SJCRH30 (cell line): Measurements from ENCODE around the gene ERAL1. TPM values are rescaled to one million over a fixed set of nuclear protein-coding genes. Genes with fewer than 3 reads are reported as not detected.
"Not testable (repeated sequence)": the region's sequence is repeated elsewhere in the genome, so short reads cannot be mapped to it uniquely, and the experiment has no call there.

Source experiments
- DNase-seq, 2 experiments: peaks; one replicate each; pipeline ENCODE4 v3.0.0-alpha.2; 2015 to 2020
- H3K27ac ChIP-seq: fragments of 250-450 bp; sonication (Bioruptor Pico); 2 replicates; pipeline ENCODE4 v1.5.1; 2020; ENCODE audit warnings: mild to moderate bottlenecking, moderate library complexity
- H3K27me3 ChIP-seq: fragments of 250-450 bp; sonication (Bioruptor Pico); 2 replicates; pipeline ENCODE4 v1.5.1; 2020; ENCODE audit warnings: mild to moderate bottlenecking, moderate library complexity
- H3K36me3 ChIP-seq: fragments of 250-450 bp; sonication (Bioruptor Pico); 2 replicates; pipeline ENCODE4 v1.5.1; 2020; ENCODE audit warnings: mild to moderate bottlenecking, moderate library complexity
- H3K4me1 ChIP-seq: fragments of 250-450 bp; sonication (Bioruptor Pico); 2 replicates; pipeline ENCODE4 v1.5.1; 2020; ENCODE audit warnings: mild to moderate bottlenecking, moderate library complexity
- H3K4me3 ChIP-seq: fragments of 250-450 bp; sonication (Bioruptor Pico); 2 replicates; pipeline ENCODE4 v1.5.1; 2020; ENCODE audit warnings: mild to moderate bottlenecking, moderate library complexity
- H3K9me3 ChIP-seq: fragments of 250-450 bp; sonication (Bioruptor Pico); replicated peaks from 2 replicates; pipeline ENCODE4 v1.5.1; 2020; ENCODE audit warnings: mild to moderate bottlenecking, moderate library complexity
- total RNA-seq: library from RNA; depleted of rRNA; stranded (reverse); fragments of >200 nt; shearing (Covaris generic); gene quantifications from 2 replicates; pipeline ENCODE4 v1.2.3, GENCODE V29; 2014

The ERAL1 gene
- total RNA-seq, 1 experiment from 2014 or later = 63.5 TPM

GRCh38 chr17:28895794-28896447 is 41.1 kb downstream of the ERAL1 start:
- Histone ChIP-seq H3K27ac (no peak overlapping the region), H3K4me1 (peaks cover 15% of the 10 kb centered on the region; the same call in 1 of the 2 replicates), H3K36me3 (no peaks in the 10 kb centered on the region; the same call in 1 of the 2 replicates), H3K9me3 (no peaks in the 10 kb centered on the region), H3K27me3 (no peaks in the 10 kb centered on the region), H3K4me3 (peak overlapping the region; percentile 71)
- no peak for DNase-seq

DNA sequence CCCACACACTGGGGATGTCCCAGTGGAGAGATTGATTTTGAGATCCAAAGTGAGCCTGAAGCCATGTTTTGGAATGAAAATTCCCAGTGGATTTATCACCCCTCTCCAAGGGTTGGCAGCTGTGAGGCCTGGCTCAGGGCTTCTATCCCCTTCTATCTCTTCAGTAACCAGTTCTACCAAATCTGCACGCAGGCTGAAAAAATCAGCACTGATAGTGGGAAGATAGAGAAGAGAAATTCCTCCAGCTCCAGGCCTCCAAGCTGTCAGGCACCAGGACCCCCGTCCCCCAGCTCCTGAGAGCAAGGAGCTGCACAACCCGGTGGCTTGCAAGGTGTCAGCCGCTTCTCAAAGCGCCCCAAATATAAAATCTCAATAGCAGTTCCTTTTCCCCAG is 41.7 kb downstream of the ERAL1 start:
- no peak overlapping the region; the same call in 1 of the 2 replicates for H3K27ac ChIP-seq
- DNase-seq = peak in 1 of 2 experiments; percentile 63
- H3K9me3 ChIP-seq = no peaks in the 10 kb centered on the region
- peak overlapping the region; percentile 71 for H3K4me3 ChIP-seq
- H3K4me1 ChIP-seq = peaks cover 15% of the 10 kb centered on the region; the same call in 1 of the 2 replicates
- no peaks in the 10 kb centered on the region for H3K27me3 ChIP-seq
- H3K36me3 ChIP-seq = no peaks in the 10 kb centered on the region; the same call in 1 of the 2 replicates

GRCh38 chr17:28896884-28897768 is 42.3 kb downstream of the ERAL1 start, which contains the start of gene FLOT2:
FLOT2 (minus strand) TSS chr17:28897733; CDS start chr17:28897574, 159 bp downstream.
- H3K27ac ChIP-seq = peak within 1 kb of the TSS; percentile 26; the same call in 1 of the 2 replicates

DNA sequence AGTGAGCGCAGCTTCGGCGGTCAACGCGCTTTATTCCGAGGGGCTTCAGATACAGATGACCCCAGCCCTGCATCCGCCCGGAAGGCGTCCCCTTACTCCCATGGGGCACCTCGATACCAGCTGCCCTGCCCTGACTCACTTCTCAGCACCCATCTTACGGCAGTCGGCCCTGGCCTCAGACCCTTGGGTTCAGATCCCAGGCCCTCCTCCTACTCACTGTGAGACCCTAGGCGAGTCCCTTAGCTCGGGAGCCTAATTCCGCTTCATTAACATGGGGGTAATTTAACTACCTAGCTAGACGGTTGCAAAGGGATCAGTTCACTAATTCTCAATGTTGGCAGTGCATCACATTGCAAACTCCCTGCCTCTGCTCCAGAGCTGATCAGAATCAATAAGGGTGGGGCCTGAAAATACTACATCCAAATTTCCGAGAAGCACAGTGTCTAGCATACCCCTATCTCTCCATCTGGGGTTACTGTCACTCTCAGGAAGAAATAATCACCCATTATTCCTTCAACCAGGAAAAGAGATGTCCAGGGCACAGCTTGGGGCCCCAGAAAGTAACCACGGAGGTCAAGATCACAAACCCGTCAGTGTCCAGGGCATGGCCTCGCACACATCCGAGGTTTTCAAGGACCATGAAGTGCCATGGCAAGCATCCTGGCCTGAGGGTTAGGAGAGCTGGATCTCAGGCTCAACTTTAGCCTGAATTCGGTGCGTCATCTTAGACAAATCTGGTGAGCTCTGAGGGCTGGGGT is 43.1 kb downstream of the ERAL1 start:
- Histone ChIP-seq H3K36me3 (no peaks in the 10 kb centered on the region; the same call in 1 of the 2 replicates), H3K27ac (peak overlapping the region; percentile 26; the same call in 1 of the 2 replicates), H3K9me3 (no peaks in the 10 kb centered on the region), H3K4me1 (peaks cover 15% of the 10 kb centered on the region; the same call in 1 of the 2 replicates), H3K4me3 (peak overlapping the region; percentile 71), H3K27me3 (no peaks in the 10 kb centered on the region)
- peak; percentile 60 to 70 for DNase-seq

More at GRCh38 chr17:28896884-28897768, 42.3 kb downstream of the ERAL1 start, which contains the start of gene FLOT2:
- Histone ChIP-seq H3K4me1 (peaks cover 15% of the 10 kb centered on the region; the same call in 1 of the 2 replicates), H3K4me3 (peak within 1 kb of the TSS; percentile 71), H3K9me3 (no peaks in the 10 kb centered on the region), H3K36me3 (no peaks in the 10 kb centered on the region; the same call in 1 of the 2 replicates), H3K27me3 (no peaks in the 10 kb centered on the region)
- DNase-seq = peak; percentile 73 to 79

DNA sequence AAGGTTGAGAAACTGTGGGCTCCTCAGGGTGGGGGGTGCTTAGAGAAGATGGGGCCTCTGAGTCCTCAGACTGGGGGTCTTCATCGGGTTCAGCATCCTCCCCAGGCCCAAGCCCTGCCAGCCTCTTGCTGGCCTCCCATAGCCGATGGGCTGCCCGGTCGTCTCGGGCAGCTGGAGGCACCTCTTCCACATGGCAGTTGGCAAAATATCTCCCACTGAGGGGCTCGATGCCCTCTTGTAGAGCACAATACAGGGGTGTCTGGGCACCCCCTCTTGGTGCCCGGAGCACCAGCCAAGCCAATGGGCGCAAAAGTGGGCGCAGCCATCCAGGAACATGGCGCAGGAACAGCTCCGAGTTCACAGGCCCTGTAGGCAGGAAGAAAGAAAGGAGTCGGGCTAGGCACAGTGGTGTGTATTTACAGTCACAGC is 43.7 kb downstream of the ERAL1 start:
- Histone ChIP-seq H3K4me3 (no peak overlapping the region), H3K4me1 (peaks cover 15% of the 10 kb centered on the region; the same call in 1 of the 2 replicates), H3K9me3 (no peaks in the 10 kb centered on the region), H3K36me3 (no peaks in the 10 kb centered on the region; the same call in 1 of the 2 replicates), H3K27me3 (no peaks in the 10 kb centered on the region), H3K27ac (no peak overlapping the region)
- no peak for DNase-seq

DNA sequence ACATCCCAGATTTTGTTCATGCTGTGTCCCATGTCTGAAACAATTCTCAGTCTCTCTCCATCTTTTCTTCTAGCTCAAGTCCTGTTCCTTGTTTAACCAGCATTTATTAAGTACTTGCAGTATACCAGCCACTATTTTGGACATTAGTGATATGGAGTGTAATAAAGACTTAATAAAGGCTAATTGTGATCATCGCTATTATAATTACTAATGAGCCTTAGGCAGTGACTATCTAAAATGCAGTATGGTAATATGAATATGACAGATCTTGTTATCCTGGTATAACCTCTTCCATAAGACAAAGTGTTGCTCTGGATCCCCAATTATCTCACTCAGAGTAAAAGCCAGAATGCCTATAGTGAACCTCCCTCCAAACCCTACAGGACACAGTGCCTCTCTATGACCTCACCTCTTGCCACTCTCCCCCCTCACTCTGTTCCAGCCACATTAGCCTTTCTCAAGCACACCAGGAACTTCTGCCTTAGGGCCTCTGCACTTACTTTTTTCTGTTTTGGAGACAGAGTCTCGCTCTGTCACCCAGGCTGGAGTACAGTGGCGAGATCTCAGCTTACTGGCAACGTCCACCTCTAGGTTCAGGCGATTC is 44.5 kb downstream of the ERAL1 start:
- Histone ChIP-seq H3K4me3 (no peak overlapping the region), H3K27ac (no peak overlapping the region), H3K36me3 (no peaks in the 10 kb centered on the region), H3K9me3 (no peaks in the 10 kb centered on the region), H3K27me3 (no peaks in the 10 kb centered on the region), H3K4me1 (peaks cover 15% of the 10 kb centered on the region; the same call in 1 of the 2 replicates)
- no peak for DNase-seq

DNA sequence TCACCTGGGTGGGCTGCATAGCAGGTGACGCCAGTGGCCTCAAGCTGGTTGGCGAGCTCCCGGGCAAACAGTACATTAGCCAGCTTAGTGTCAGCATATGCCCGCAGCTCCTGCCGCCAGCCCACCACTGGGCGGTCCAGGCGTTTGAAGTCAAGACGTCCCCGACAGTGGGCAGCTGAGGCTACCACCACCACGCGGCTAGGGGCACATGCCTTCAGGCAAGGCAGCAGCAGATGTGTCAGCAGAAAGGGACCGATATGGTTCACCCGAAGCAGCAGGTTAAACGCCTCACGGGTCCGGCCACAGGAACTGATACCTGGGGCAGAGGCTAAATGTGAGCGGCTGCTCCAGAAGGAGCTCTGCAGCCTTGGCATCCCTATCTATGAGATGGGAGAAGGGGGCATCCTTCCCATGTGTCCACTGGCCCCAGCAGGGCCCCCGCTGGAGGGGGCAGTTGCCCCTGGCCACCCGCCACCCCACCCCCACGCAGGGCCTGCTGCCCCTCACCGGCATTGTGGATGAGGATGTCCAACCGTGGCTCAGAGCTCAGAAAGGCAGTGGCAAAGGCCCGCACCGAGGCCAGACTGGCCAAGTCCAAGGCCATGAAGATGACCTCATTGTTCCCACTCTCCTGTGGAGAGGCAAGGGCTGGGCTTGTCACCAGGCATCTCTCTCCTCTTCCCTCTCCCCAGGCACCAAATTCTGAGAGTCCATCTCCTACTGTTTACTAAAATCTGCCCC is 46.3 kb downstream of the ERAL1 start:
- H3K4me3 ChIP-seq = no peak overlapping the region
- H3K9me3 ChIP-seq = no peaks in the 10 kb centered on the region
- DNase-seq = no peak
- H3K27me3 ChIP-seq = no peaks in the 10 kb centered on the region
- H3K4me1 ChIP-seq = peaks cover 13% of the 10 kb centered on the region; the same call in 1 of the 2 replicates
- H3K27ac ChIP-seq = no peak overlapping the region
- H3K36me3 ChIP-seq = peaks cover 3% of the 10 kb centered on the region; the same call in 1 of the 2 replicates

DNA sequence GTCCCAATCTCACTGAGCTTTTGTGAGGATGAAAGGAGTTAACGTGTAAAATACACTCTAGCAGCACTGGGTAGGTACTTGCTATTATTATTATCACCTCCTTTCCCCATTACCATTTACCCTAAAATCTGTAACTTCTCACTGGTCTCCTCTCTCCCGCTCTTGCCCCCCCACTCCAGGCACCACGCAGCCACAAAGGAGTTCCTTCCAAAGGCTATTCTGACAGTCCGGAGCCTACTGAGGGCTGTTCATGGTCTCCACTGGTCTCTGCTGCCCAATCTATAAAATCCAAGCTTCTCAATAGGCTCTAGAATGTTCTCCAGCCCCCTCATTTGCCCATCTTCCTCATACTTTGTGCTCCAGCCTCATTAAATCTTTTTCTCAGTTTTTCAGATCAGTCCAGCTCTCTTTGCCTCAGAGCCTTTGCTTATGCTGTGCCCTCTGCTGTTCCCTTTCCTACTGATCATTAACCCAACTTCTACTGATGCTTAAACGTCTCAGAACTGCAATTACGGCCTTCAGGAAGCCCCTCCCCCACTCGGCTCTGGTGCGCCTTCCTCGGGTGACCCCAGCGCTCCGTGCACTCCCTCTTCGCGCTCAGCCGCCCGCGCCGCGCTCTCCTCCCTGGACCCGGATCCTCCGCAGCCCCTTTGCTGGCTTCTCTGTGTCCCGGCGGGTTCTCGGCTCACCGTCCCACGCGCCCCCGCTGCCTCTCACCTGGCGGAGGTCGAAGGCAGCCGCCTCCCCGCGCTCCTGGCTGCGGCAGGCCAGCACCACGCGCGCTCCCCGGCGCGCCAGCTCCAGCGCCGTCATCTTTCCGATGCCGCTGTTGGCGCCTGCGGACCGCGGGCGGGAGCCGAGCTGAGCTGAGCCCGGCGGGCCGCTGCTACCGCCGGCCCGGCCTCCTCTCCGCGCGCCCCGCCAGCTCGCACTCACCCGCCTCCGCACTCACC is 47.3 kb downstream of the ERAL1 start:
- peak overlapping the region; percentile 15; the same call in 1 of the 2 replicates for H3K27ac ChIP-seq
- H3K4me1 ChIP-seq = peaks cover 7% of the 10 kb centered on the region; the same call in 1 of the 2 replicates
- no peaks in the 10 kb centered on the region for H3K9me3 ChIP-seq
- H3K4me3 ChIP-seq = peak overlapping the region; percentile 66
- H3K27me3 ChIP-seq = no peaks in the 10 kb centered on the region
- peak; percentile 65 to 73 for DNase-seq
- H3K36me3 ChIP-seq = peaks cover 13% of the 10 kb centered on the region

- DNase-seq = peak; percentile 94 to 96
- Histone ChIP-seq H3K27ac (peak within 1 kb of the TSS; percentile 15; the same call in 1 of the 2 replicates), H3K9me3 (no peaks in the 10 kb centered on the region), H3K4me1 (peaks cover 10% of the 10 kb centered on the region), H3K4me3 (peak within 1 kb of the TSS; percentile 66), H3K36me3 (peaks cover 22% of the 10 kb centered on the region), H3K27me3 (no peaks in the 10 kb centered on the region)
Measured at GRCh38 chr17:28902819-28903545, 48.2 kb downstream of the ERAL1 start, which contains the start of gene DHRS13. DHRS13 (minus strand) TSS chr17:28903079; CDS start chr17:28902944, 135 bp downstream.

DNA sequence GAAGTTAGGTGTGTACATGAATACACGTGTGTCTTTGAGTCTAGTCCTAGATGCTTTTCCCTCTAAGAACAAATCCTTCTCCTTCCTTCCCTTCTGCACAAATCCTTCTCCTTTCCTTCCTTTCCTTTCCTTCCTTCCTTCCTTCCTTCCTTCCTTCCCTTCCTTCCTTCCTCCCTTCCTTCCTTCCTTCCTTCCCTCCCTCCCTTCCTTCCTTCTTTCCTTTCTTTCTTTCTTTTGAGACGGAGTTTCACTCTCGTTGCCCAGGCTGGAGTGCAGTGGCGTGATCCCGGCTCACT is 48.7 kb downstream of the ERAL1 start:
- not testable (repeated sequence) for H3K9me3 ChIP-seq, DNase-seq, H3K27me3 ChIP-seq, H3K4me3 ChIP-seq, H3K27ac ChIP-seq
- H3K4me1 ChIP-seq = peaks cover 11% of the 10 kb centered on the region
- H3K36me3 ChIP-seq = peaks cover 27% of the 10 kb centered on the region

DNA sequence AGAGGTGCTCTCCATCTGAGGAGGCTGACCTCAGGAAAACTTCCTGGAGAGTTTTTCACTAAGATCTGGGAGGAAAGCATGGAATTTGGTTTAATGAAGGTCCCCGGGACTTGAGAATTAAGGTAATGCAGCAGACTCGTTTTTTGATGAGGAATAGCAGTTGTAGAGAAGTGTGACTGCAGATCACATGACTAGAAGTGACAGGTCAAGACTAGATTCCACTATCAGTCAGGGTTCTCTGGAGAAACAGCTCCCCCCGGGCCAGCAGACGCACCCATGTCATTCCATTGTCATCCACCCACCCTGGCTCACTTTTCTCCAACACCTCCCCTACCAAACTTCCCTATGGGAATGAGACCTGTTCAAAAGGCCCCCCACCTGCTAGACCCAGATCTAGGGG is 50.0 kb downstream of the ERAL1 start:
- no peaks in the 10 kb centered on the region for H3K9me3 ChIP-seq
- H3K4me1 ChIP-seq = peaks cover 21% of the 10 kb centered on the region
- H3K36me3 ChIP-seq = peaks cover 40% of the 10 kb centered on the region
- no peaks in the 10 kb centered on the region for H3K27me3 ChIP-seq
- no peak overlapping the region for H3K4me3 ChIP-seq
- no peak for DNase-seq
- no peak overlapping the region for H3K27ac ChIP-seq

GRCh38 chr17:28906276-28906675 is 51.5 kb downstream of the ERAL1 start:
- Histone ChIP-seq H3K27me3 (no peaks in the 10 kb centered on the region), H3K4me3 (no peak overlapping the region), H3K27ac (no peak overlapping the region), H3K36me3 (peaks cover 55% of the 10 kb centered on the region), H3K4me1 (peaks cover 21% of the 10 kb centered on the region), H3K9me3 (no peaks in the 10 kb centered on the region)
- DNase-seq = no peak
